ENCODE measurements around the gene DMC1.
"Not testable (repeated sequence)": the region's sequence is repeated elsewhere in the genome, so short reads cannot be mapped to it uniquely, and the experiment has no call there.

Gene DMC1

GRCh38 chr22:38501797-38502672 lies 67.9 kb downstream of the DMC1 start:
- no peak for DNase-seq (ENCODE audit: low read depth)

GRCh38 chr22:38497869-38498268 lies 72.1 kb downstream of the DMC1 start:
- no peak for DNase-seq (ENCODE audit: low read depth)

- DNase-seq (ENCODE audit: low read depth): no peak
Measured at GRCh38 chr22:38494939-38495338, 75.0 kb downstream of the DMC1 start.

- DNase-seq (ENCODE audit: low read depth): no peak
Measured at GRCh38 chr22:38494498-38494897, 75.5 kb downstream of the DMC1 start.

- no peak for DNase-seq (ENCODE audit: low read depth)
Measured at GRCh38 chr22:38491707-38492348, 78.2 kb downstream of the DMC1 start.

GRCh38 chr22:38490915-38491314 lies 79.1 kb downstream of the DMC1 start:
- no peak for DNase-seq (ENCODE audit: low read depth)

- DNase-seq (ENCODE audit: low read depth): no peak
Measured at GRCh38 chr22:38490475-38490874, 79.5 kb downstream of the DMC1 start.

- no peak for DNase-seq (ENCODE audit: low read depth)
Measured at GRCh38 chr22:38489561-38490145, 80.3 kb downstream of the DMC1 start.

GRCh38 chr22:38489142-38489541 lies 80.8 kb downstream of the DMC1 start:
- DNase-seq (ENCODE audit: low read depth): no peak

- no peak for DNase-seq (ENCODE audit: low read depth)
Measured at GRCh38 chr22:38487946-38488345, 82.0 kb downstream of the DMC1 start.

- no peak for DNase-seq (ENCODE audit: low read depth)
Measured at GRCh38 chr22:38485783-38486182, 84.2 kb downstream of the DMC1 start.

- DNase-seq (ENCODE audit: low read depth): no peak
Measured at GRCh38 chr22:38484244-38484643, 85.7 kb downstream of the DMC1 start.

- no peak for DNase-seq (ENCODE audit: low read depth)
Measured at GRCh38 chr22:38482662-38483308, 87.2 kb downstream of the DMC1 start.

GRCh38 chr22:38481871-38482332 lies 88.1 kb downstream of the DMC1 start:
- no peak for DNase-seq (ENCODE audit: low read depth)

GRCh38 chr22:38481162-38481870 lies 88.7 kb downstream of the DMC1 start:
- DNase-seq (ENCODE audit: low read depth): no peak

GRCh38 chr22:38479096-38479837 lies 90.7 kb downstream of the DMC1 start:
- DNase-seq (ENCODE audit: low read depth): no peak

GRCh38 chr22:38477585-38477984 lies 92.4 kb downstream of the DMC1 start:
- DNase-seq (ENCODE audit: low read depth): no peak

- DNase-seq (ENCODE audit: low read depth): no peak
Measured at GRCh38 chr22:38474003-38474607, 95.9 kb downstream of the DMC1 start.

GRCh38 chr22:38471237-38471636 lies 98.7 kb downstream of the DMC1 start:
- DNase-seq (ENCODE audit: low read depth): no peak

- DNase-seq (ENCODE audit: low read depth): not testable (repeated sequence)
Measured at GRCh38 chr22:38470179-38470578, 99.8 kb downstream of the DMC1 start.

- DNase-seq (ENCODE audit: low read depth): no peak
Measured at GRCh38 chr22:38469306-38469781, 100.6 kb downstream of the DMC1 start.

Measured in activated T-helper 9 cell treated with anti-CD3 and anti-CD28 coated beads, Interleukin-2, amount 50 U/mL, for 16 hours (primary cell).